ENCODE results near the gene TLR9. TPM values are rescaled to one million over a fixed set of nuclear protein-coding genes. Genes with fewer than 3 reads are reported as not detected.

Gene TLR9
- total RNA-seq, 1 experiment from 2014 or later: not detected

GRCh38 chr3:52227766-52228165 is 2.3 kb upstream of the TLR9 start:
- no CpG with 5 or more reads among the region's 7 CpGs for WGBS (ENCODE audit: extremely low coverage, insufficient read length, low lambda C conversion rate)
- H3K9me3 ChIP-seq (ENCODE audit: control insufficient read depth, low read depth, low read length): no peaks in the 10 kb centered on the region
- no peak overlapping the region for H3K4me2 ChIP-seq (ENCODE audit: insufficient read depth, insufficient read length, low read length)

More at GRCh38 chr3:52227766-52228165, 2.3 kb upstream of the TLR9 start:
- peaks cover 0 to 14% of the 10 kb centered on the region in 2 experiments; a peak in 3 of 4 replicates for H3K4me1 Mint-ChIP-seq
- H3K9me3 Mint-ChIP-seq: no peaks in the 10 kb centered on the region; a peak in 2 of 5 replicates
- Histone ChIP-seq H3K4me1 (ENCODE audit: insufficient read depth, low read length) (no peaks in the 10 kb centered on the region), H3K27me3 (ENCODE audit: insufficient read depth, low read length) (no peaks in the 10 kb centered on the region), H4K20me1 (ENCODE audit: control insufficient read depth, insufficient read depth, insufficient read length) (no peaks in the 10 kb centered on the region), H4K91ac (ENCODE audit: insufficient read length, low read depth, low read length) (no peak overlapping the region), H2BK5ac (ENCODE audit: insufficient read length, low read length) (no peak overlapping the region), H2BK120ac (ENCODE audit: low read depth, low read length, poor library complexity, severe bottlenecking) (no peak overlapping the region), H3K27ac (ENCODE audit: insufficient read length, low read depth, low read length) (no peak overlapping the region), H2BK12ac (ENCODE audit: insufficient read length, low read depth, low read length) (no peak overlapping the region), H2BK15ac (ENCODE audit: low read depth, low read length) (no peak overlapping the region), H3K56ac (ENCODE audit: insufficient read length, low read depth, low read length) (no peak overlapping the region), H2BK20ac (ENCODE audit: low read depth, low read length, poor library complexity, severe bottlenecking) (no peak overlapping the region), H3K79me2 (ENCODE audit: insufficient read depth, low read length) (no peaks in the 10 kb centered on the region), H3K23me2 (ENCODE audit: insufficient read length, low read depth, low read length, poor library complexity, severe bottlenecking) (no peaks in the 10 kb centered on the region), H4K8ac (replicated peaks; ENCODE audit: insufficient read length, low read depth, low read length) (no peak overlapping the region), H3K9ac (ENCODE audit: extremely low read depth, insufficient read length, low read length) (no peak overlapping the region), H3K79me1 (ENCODE audit: insufficient read depth, low read depth, low read length, poor library complexity, severe bottlenecking) (no peaks in the 10 kb centered on the region), H3K4ac (ENCODE audit: low read depth, low read length) (no peak overlapping the region), H2AFZ (ENCODE audit: low read length) (no peak overlapping the region), H4K5ac (ENCODE audit: insufficient read length, low read depth, low read length) (no peak overlapping the region), H2AK5ac (ENCODE audit: insufficient read length, low read length) (no peak overlapping the region), H3K18ac (ENCODE audit: insufficient read length, low read depth, low read length) (no peak overlapping the region), H3K14ac (ENCODE audit: insufficient read depth, low read length) (no peak overlapping the region), H3K23ac (ENCODE audit: insufficient read length, low read depth, low read length) (no peak overlapping the region), H3T11ph (ENCODE audit: low read length) (no peak overlapping the region)
- H3K27ac Mint-ChIP-seq: peak overlapping the region in 1 of 3 experiments; percentile 36; a peak in 1 of 7 replicates
- H3K4me3 Mint-ChIP-seq: peak overlapping the region in 1 of 2 experiments; percentile 5; a peak in 1 of 5 replicates
- DNase-seq: peak; percentile 24
- TF ChIP-seq CTCF (conservative IDR thresholded peaks at IDR 0.05): no peak
- H3K36me3 Mint-ChIP-seq (ENCODE audit: insufficient read depth in 1 of 3, low read depth in 3 of 3): peaks cover 12 to 27% (median 24%) of the 10 kb centered on the region in 3 experiments
- no peaks in the 10 kb centered on the region; the same call in none of the 2 replicates for H3K27me3 Mint-ChIP-seq (ENCODE audit: low read depth)
